HEK293 (cell line): Measurements from ENCODE around the gene ETV1.

Source experiments
- CTCF ChIA-PET: fragments of 350-600 bp; formaldehyde crosslinking; extraction: SDS; loops from one replicate; lab custom pipeline; 2021; ENCODE audit warnings: antibody characterized with exemption; lab: Yijun Ruan, JAX
- POLR2A ChIA-PET: fragments of 300-600 bp; formaldehyde crosslinking; extraction: SDS; loops from one replicate; lab custom pipeline; 2020; ENCODE audit warnings: antibody characterized with exemption, inconsistent platforms; lab: Yijun Ruan, JAX
- H3K27ac ChIP-seq: fragments of 200-500 bp; sonication (Bioruptor generic); 2 replicates; pipeline ENCODE4 v1.5.1; 2014; ENCODE audit warnings: low read depth, low read length, control low read depth, inconsistent platforms; ENCODE audit errors: extremely low read depth
- H3K36me3 ChIP-seq, 2 experiments: fragments of 200-500 bp in 1 of 2; sonication (Bioruptor generic) in 1 of 2; 1 replicate in 1 of 2; 2 replicates in 1 of 2; pipeline ENCODE4 v1.5.1; 2014 to 2017; ENCODE audit warnings: inconsistent platforms in 2 of 2, low read length in 2 of 2; ENCODE audit not compliant: control insufficient read depth in 2 of 2, insufficient read depth in 1 of 2
- H3K4me1 ChIP-seq: fragments of 200-500 bp; sonication (Bioruptor generic); 2 replicates; pipeline ENCODE4 v1.5.1; 2014; ENCODE audit warnings: mild to moderate bottlenecking, low read length, inconsistent platforms; ENCODE audit not compliant: control insufficient read depth, insufficient read depth
- H3K4me3 ChIP-seq: 2 replicates; pipeline ENCODE4 v1.5.1; 2011; ENCODE audit warnings: low read depth, mild to moderate bottlenecking, control low read depth, low read length, moderate library complexity
- H3K9me3 ChIP-seq: fragments of 200-500 bp; sonication (Bioruptor generic); 2 replicates; pipeline ENCODE4 v1.5.1; 2014; ENCODE audit warnings: low read depth, low read length, inconsistent platforms; ENCODE audit not compliant: control insufficient read depth, insufficient read depth
- FEZF1 ChIP-seq: fragments of 450-650 bp; formaldehyde crosslinking; IDR thresholded peaks from 2 replicates; pipeline ENCODE4 v1.5.1; 2016; ENCODE audit warnings: missing biosample characterization, missing genetic modification characterization
- GFI1B ChIP-seq: fragments of 450-650 bp; formaldehyde crosslinking; IDR thresholded peaks from 2 replicates; pipeline ENCODE4 v1.5.1; 2016; ENCODE audit warnings: missing biosample characterization, missing genetic modification characterization
- OSR2 ChIP-seq: fragments of 450-650 bp; formaldehyde crosslinking; IDR thresholded peaks from 2 replicates; pipeline ENCODE4 v1.5.1; 2016; ENCODE audit warnings: missing biosample characterization, missing genetic modification characterization
- PRDM6 ChIP-seq: fragments of 450-650 bp; formaldehyde crosslinking; IDR thresholded peaks from 2 replicates; pipeline ENCODE4 v1.5.1; 2017; ENCODE audit warnings: missing biosample characterization, missing genetic modification characterization
- SCRT2 ChIP-seq: fragments of 450-650 bp; formaldehyde crosslinking; IDR thresholded peaks from 2 replicates; pipeline ENCODE4 v1.5.1; 2016; ENCODE audit warnings: missing biosample characterization, missing genetic modification characterization
- SETDB1 ChIP-seq: IDR thresholded peaks from one replicate; pipeline ENCODE4 v1.6.1; 2017; ENCODE audit warnings: mild to moderate bottlenecking, low read length, moderate library complexity, mixed read lengths; ENCODE audit not compliant: insufficient read length
- TCF7L2 ChIP-seq: IDR thresholded peaks from 2 replicates; pipeline ENCODE4 v1.6.1; 2011; ENCODE audit warnings: low read depth, mild to moderate bottlenecking, inconsistent platforms, low read length, moderate library complexity, borderline replicate concordance
- YY2 ChIP-seq: fragments of 450-650 bp; formaldehyde crosslinking; IDR thresholded peaks from 2 replicates; pipeline ENCODE4 v1.5.1; 2016; ENCODE audit warnings: missing biosample characterization, missing genetic modification characterization
- ZBTB17 ChIP-seq: fragments of 450-650 bp; formaldehyde crosslinking; IDR thresholded peaks from 2 replicates; pipeline ENCODE4 v1.5.1; 2016; ENCODE audit warnings: missing biosample characterization, missing genetic modification characterization
- ZBTB48 ChIP-seq: fragments of 450-650 bp; formaldehyde crosslinking; IDR thresholded peaks from 2 replicates; pipeline ENCODE4 v1.5.1; 2016; ENCODE audit warnings: missing biosample characterization, missing genetic modification characterization
- ZFHX2 ChIP-seq: fragments of 450-650 bp; formaldehyde crosslinking; conservative IDR thresholded peaks from 2 replicates; pipeline ENCODE4 v1.5.1; 2016; ENCODE audit warnings: missing biosample characterization, missing genetic modification characterization
- ZNF10 ChIP-seq: fragments of 450-650 bp; formaldehyde crosslinking; IDR thresholded peaks from 2 replicates; pipeline ENCODE4 v1.5.1; 2017; ENCODE audit warnings: missing biosample characterization, missing genetic modification characterization
- ZNF114 ChIP-seq: fragments of 450-650 bp; formaldehyde crosslinking; IDR thresholded peaks from 2 replicates; pipeline ENCODE4 v1.5.0; 2017; ENCODE audit warnings: missing biosample characterization, missing genetic modification characterization
- ZNF157 ChIP-seq: fragments of 450-650 bp; formaldehyde crosslinking; IDR thresholded peaks from 2 replicates; pipeline ENCODE4 v1.5.1; 2016; ENCODE audit warnings: missing biosample characterization, missing genetic modification characterization
- ZNF18 ChIP-seq: fragments of 450-650 bp; formaldehyde crosslinking; IDR thresholded peaks from 2 replicates; pipeline ENCODE4 v1.5.1; 2016; ENCODE audit warnings: missing biosample characterization, missing genetic modification characterization
- ZNF2 ChIP-seq: fragments of 450-650 bp; formaldehyde crosslinking; IDR thresholded peaks from 2 replicates; pipeline ENCODE4 v1.5.1; 2016; ENCODE audit warnings: missing biosample characterization, missing genetic modification characterization
- ZNF211 ChIP-seq: fragments of 450-650 bp; formaldehyde crosslinking; IDR thresholded peaks from 2 replicates; pipeline ENCODE4 v1.5.1; 2016; ENCODE audit warnings: low read depth, missing biosample characterization, missing genetic modification characterization
- ZNF274 ChIP-seq, 2 experiments: fragments of 200-500 bp in 1 of 2; fragments of 450-650 bp in 1 of 2; sonication (Bioruptor generic) in 1 of 2; formaldehyde crosslinking in 1 of 2; IDR thresholded peaks; 2 replicates each; pipeline versions ENCODE4 v1.5.1 to v1.6.1; 2014 to 2016; ENCODE audit warnings: borderline replicate concordance in 1 of 2, inconsistent platforms in 1 of 2, low read length in 1 of 2, missing biosample characterization in 1 of 2, missing genetic modification characterization in 1 of 2
- ZNF324 ChIP-seq: fragments of 450-650 bp; formaldehyde crosslinking; IDR thresholded peaks from 2 replicates; pipeline ENCODE4 v1.5.1; 2016; ENCODE audit warnings: missing biosample characterization, missing genetic modification characterization
- ZNF37A ChIP-seq: fragments of 450-650 bp; IDR thresholded peaks from 2 replicates; pipeline ENCODE4 v1.5.1; 2018; ENCODE audit warnings: missing biosample characterization, missing genetic modification characterization
- ZNF473 ChIP-seq: fragments of 450-650 bp; formaldehyde crosslinking; IDR thresholded peaks from 2 replicates; pipeline ENCODE4 v1.5.1; 2017; ENCODE audit warnings: missing biosample characterization, missing genetic modification characterization
- ZNF521 ChIP-seq: fragments of 450-650 bp; formaldehyde crosslinking; IDR thresholded peaks from 2 replicates; pipeline ENCODE4 v1.5.1; 2017; ENCODE audit warnings: missing biosample characterization, mild to moderate bottlenecking, missing genetic modification characterization
- ZNF658 ChIP-seq: fragments of 450-650 bp; formaldehyde crosslinking; IDR thresholded peaks from 2 replicates; pipeline ENCODE4; 2016; ENCODE audit warnings: missing biosample characterization, missing genetic modification characterization
- ZNF777 ChIP-seq: fragments of 450-650 bp; formaldehyde crosslinking; IDR thresholded peaks from 2 replicates; pipeline ENCODE4 v1.5.1; 2017; ENCODE audit warnings: missing biosample characterization, missing genetic modification characterization, borderline replicate concordance
- ZSCAN30 ChIP-seq: fragments of 450-650 bp; IDR thresholded peaks from 2 replicates; pipeline ENCODE4 v1.5.1; 2018; ENCODE audit warnings: missing biosample characterization, mild to moderate bottlenecking, missing genetic modification characterization, moderate library complexity
- TF ChIP-seq, protein P1 (sequence below): fragments of 450-650 bp; formaldehyde crosslinking; IDR thresholded peaks from 2 replicates; pipeline ENCODE4 v1.5.1; 2016; ENCODE audit warnings: missing biosample characterization, missing genetic modification characterization
- TF ChIP-seq, protein P2 (sequence below): fragments of 450-650 bp; formaldehyde crosslinking; IDR thresholded peaks from 2 replicates; pipeline ENCODE4 v1.5.1; 2016; ENCODE audit warnings: missing biosample characterization, missing genetic modification characterization

Gene ETV1

DNA sequence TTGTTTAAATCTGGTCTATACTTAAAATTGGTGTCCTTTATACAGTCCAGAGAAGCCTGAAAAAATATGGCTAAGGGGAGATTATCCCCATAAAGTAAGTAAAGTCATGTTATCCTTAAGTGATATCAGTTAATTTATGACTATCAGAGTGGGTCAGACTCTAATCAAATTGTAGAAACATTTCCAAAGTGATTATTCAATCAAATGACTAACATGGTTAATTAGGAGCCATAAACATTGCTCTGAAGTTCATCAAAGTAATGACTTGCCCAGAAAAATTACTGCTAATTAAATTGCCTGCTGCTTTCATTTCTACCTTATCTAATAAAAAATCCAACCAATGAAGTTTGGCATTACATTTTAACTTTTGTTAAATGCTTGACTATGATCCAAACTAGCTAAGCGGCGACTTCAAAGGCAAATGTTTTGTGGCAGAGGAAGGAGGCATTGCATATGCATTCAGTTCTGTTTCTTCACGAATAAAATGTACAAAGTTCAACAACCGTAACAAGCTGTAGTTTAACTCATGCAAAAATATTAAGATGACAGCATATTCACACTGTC lies 76.7 kb downstream of the ETV1 start:
- ChIA-PET CTCF (no interaction called here), POLR2A (interaction anchor here (1.1 kb wide), 1 partner anchor 79 kb away, joined by 3 read pairs; no protein-coding TSS in a partner anchor)
- Histone ChIP-seq H3K9me3 (no peaks in the 10 kb centered on the region), H3K27ac (no peak overlapping the region), H3K4me1 (peaks cover 12% of the 10 kb centered on the region), H3K36me3 (no peaks in the 10 kb centered on the region), H3K4me3 (no peak overlapping the region)
- TF ChIP-seq ZNF777 (no peak), SCRT2 (tag by site-specific recombination) (no peak), ZNF521 (no peak), PRDM6 (tag by site-specific recombination) (peak; percentile 18; the same call in 1 of the 2 replicates), OSR2 (peak; percentile 16; the same call in 1 of the 2 replicates), ZNF211 (no peak), TCF7L2 (peak; percentile 71; the same call in 1 of the 2 replicates), SETDB1 (no peak), ZFHX2 (tag by site-specific recombination) (no peak), ZBTB17 (no peak), FEZF1 (0 out of 2 replicates have a peak, but pooled peaks have one; percentile 26), ZNF274 (IDR thresholded peaks at IDR 0.05; ENCODE audit: low read length) (no peak), ZNF274 (tag by site-specific recombination; IDR thresholded peaks at IDR 0.05; ENCODE audit: borderline replicate concordance) (no peak)
- TF ChIP-seq, protein P1, sequence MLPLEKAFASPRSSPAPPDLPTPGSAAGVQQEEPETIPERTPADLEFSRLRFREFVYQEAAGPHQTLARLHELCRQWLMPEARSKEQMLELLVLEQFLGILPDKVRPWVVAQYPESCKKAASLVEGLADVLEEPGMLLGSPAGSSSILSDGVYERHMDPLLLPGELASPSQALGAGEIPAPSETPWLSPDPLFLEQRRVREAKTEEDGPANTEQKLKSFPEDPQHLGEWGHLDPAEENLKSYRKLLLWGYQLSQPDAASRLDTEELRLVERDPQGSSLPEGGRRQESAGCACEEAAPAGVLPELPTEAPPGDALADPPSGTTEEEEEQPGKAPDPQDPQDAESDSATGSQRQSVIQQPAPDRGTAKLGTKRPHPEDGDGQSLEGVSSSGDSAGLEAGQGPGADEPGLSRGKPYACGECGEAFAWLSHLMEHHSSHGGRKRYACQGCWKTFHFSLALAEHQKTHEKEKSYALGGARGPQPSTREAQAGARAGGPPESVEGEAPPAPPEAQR (tag by site-specific recombination) = no peak

- H3K27ac ChIP-seq = no peak overlapping the region
- CTCF ChIA-PET = no interaction called here
- H3K9me3 ChIP-seq = no peaks in the 10 kb centered on the region
- H3K36me3 ChIP-seq = no peaks in the 10 kb centered on the region
- no peak overlapping the region for H3K4me3 ChIP-seq
- peaks cover 12% of the 10 kb centered on the region for H3K4me1 ChIP-seq
- POLR2A ChIA-PET = interaction anchor here (1.1 kb wide), 1 partner anchor 79 kb away, joined by 3 read pairs; no protein-coding TSS in a partner anchor
- TF ChIP-seq, protein P2, sequence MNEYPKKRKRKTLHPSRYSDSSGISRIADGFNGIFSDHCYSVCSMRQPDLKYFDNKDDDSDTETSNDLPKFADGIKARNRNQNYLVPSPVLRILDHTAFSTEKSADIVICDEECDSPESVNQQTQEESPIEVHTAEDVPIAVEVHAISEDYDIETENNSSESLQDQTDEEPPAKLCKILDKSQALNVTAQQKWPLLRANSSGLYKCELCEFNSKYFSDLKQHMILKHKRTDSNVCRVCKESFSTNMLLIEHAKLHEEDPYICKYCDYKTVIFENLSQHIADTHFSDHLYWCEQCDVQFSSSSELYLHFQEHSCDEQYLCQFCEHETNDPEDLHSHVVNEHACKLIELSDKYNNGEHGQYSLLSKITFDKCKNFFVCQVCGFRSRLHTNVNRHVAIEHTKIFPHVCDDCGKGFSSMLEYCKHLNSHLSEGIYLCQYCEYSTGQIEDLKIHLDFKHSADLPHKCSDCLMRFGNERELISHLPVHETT (tag by site-specific recombination) = no peak
- TF ChIP-seq ZNF473 (tag by site-specific recombination) (no peak), ZNF324 (tag by site-specific recombination) (no peak), ZNF10 (tag by site-specific recombination) (no peak), YY2 (tag by site-specific recombination) (no peak), ZNF37A (tag by site-specific recombination) (no peak), ZNF2 (no peak), ZNF114 (tag by site-specific recombination) (no peak), ZBTB48 (tag by site-specific recombination) (no peak), ZNF658 (no peak), GFI1B (tag by site-specific recombination) (no peak), SETDB1 (no peak), ZNF157 (tag by site-specific recombination) (no peak), ZSCAN30 (tag by site-specific recombination) (no peak), ZNF18 (tag by site-specific recombination) (no peak)
Observed at GRCh38 chr7:13911909-13912308, 77.6 kb downstream of the ETV1 start.
